HG02852 (cell line): ENCODE results near the gene STIM1.
"Not testable (repeated sequence)": the region's sequence is repeated elsewhere in the genome, so short reads cannot be mapped to it uniquely, and the experiment has no call there.

Experiments used
- ATAC-seq: cut with Tn5 transposase; IDR thresholded peaks from one replicate; pipeline ENCODE4 v1.9.1; 2021; ENCODE audit warnings: mild to moderate bottlenecking, moderate library complexity; ENCODE audit not compliant: unreplicated experiment

The STIM1 gene

DNA sequence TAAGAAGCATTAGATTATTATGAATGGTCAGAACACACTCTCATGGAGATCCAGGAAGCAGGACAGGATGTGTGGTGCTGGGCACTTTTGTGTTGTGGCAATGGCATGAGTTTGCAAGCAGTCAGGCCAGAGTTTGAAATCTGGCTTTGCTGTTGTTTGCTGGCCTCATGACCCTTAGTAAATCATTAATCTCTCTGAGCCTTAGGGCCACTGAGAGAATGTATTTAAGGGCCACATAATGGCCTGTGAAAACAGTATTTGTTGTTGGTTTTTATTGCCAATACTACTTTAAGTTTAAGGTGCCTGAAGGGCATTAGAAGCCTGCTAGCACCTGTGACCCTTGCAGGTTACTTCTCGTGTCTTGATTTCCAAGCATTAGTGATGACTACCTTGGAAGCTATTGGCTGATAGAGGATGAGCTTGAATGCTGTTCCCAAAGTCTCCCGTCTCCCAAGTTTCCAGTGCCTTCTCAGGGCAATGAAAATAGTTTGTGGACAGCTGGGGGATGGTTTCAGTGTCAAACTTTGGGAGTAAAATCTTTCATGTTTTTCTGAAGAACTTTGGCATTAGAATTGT is 24.6 kb downstream of the STIM1 start:
- peak; percentile 21 for ATAC-seq

DNA sequence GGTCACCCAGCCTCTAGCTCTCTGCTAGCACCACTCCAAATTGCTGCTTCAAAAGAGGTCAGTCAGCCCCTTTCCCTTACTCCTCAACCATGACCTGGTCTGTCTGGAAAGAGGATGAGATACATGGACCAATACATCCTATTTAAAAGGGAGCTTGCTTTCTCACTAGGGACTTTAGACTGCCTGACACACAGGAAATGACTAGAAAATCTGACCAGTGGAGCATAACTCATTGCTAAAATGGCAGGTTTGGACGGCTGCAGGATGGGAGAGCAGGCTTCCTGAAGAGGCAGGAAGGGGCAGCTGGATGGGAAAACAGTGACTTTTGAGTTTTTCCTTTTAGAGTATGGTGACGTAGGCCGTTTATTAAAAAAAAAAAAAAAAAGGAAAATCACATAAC is 25.3 kb downstream of the STIM1 start:
- ATAC-seq: peak; percentile 35

DNA sequence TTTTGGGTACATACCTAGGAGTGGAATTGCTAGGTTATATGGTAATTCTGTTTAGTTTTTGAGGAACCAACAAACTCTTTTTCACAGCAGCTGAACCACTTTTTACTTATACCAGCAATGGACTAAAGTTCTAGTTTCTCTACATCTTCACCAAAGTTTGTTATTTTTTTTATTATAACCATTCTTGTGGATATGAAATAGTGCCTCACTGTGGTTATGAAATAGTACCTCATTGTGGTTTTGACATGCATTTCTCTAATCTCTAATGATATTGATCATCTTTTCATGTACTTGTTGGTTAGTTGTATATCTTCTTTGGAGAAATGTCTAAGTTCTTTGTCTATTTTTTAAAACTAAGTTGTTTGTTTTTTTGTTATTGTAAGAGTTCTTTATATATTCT is 27.2 kb downstream of the STIM1 start:
- ATAC-seq: no peak

DNA sequence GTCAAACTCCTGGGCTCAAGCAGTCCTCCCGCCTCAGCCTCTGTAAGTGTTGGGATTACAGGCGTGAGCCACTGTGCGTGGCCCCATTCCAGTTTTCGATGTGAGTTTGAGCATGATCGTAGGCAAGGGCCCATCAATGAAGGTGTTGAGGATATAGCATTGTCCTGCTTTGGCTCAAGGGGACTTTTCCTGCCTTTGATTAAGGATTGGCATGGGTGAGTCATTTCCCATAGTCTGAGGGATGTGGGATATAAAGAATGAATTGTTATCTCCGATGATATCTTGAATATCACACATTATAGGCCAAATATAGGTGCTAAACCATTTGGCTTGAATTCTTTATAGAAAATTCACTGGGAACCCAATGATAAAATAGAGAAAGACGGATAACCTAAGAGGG is 30.4 kb downstream of the STIM1 start:
- no peak for ATAC-seq

DNA sequence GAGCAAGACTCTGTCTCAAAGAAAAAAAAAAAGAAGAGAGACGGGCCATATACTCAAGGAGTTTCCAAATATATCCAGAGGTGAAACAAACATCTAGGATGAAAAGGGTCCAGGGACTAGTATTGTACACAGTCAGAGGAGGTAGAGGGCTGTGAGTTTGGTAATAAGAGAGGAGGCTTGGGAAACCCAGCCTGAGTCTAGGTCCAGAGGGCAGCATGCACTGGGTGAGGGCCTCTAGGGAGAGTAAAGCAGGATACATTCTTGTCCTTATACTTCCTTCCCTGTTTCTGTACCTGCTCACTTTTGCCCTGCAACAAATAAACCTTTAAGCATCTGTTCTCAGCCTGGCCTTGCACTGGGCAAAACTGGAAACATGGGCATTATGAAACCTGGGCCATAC is 31.5 kb downstream of the STIM1 start:
- ATAC-seq: no peak

DNA sequence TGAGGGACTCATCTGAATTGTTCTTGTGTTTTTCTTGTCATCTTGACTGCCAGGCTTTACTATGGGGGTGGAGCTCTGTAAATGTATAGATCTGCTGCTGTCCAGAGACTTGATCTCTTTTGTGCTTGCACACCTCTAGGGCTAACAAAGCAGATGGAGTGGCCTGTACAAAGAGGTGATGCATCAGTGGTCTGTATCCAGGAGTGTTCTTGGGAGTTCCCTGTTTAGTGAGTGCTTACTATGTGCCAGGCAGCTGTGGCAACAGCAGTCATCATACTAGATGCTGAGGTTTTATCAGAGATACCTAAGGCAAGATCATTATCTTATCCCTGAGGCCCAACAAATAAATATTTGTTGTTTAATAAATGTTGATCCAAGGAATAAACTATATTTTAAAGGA is 33.4 kb downstream of the STIM1 start:
- no peak for ATAC-seq

DNA sequence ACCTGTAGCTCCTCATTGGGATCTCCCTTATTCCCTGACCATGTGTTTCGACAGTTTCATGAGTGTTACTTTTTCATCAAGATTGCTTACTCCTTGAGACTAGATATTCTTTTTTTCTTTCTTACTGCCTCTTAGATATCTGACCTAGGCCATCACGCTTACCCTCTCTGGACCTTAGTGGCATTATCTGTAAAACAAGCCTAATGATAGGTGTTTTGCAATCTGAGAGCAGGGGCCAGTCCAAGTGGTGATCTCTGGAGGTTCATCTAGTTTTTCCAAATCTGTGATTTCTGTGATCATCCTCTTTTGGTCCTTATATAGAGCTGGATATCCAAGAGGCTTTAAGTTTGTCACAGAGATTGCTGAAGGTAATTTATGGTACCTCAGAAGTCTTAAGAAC is 34.5 kb downstream of the STIM1 start:
- ATAC-seq: no peak

DNA sequence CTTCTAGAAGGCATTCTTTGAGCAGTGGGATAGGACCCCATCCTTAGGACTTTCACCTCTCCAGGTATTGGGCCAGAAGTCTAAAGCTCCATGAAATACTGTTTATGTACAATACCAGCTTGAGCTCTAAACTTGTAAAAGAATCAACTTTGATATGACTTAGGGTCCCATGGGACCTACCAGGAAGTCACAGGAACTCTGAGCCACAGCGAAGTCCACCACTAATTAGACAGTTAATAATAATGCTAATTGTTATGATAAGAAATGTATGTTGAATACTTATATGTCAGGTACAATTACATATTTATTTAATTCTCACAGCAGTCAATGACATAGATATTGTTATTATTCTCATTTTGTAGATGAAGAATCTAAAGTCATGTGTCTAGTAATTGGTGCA is 35.3 kb downstream of the STIM1 start:
- ATAC-seq: no peak

DNA sequence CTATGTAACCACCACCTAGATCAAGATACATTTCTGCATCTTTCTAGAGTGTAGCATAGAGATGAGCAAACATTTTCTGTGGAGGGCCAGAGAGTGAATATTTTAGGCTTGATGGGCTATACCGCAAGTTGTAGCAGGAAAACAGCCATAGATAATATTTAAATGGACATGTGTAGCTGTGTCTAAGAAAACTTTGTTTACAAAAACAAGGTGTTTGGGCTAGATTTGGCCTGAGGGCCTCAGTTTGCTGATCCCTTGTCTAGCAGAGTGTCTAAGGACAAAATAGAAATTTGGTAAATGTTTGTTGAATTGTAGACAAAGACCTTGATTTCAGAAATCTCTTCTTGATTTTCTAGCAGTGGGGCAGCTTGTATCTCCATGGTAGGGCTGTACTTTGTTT is 36.3 kb downstream of the STIM1 start:
- no peak for ATAC-seq

DNA sequence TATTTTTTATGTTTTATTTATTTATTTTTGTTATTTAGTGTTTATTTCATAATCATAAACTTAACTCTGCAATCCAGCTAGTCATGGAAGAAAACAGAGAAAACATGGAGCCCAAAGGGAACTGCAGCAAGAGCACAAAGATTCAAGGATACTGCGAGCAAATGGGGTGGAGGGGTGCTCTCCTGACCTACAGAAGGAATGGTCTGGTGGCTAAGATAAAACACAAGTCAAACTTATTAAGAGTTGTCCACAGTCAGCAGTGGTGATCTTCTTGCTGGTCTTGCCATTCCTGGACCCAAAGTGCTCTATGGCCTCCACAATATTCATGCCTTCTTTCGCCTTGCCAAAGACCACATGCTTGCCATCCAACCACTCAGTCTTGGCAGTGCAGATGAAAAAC is 36.7 kb downstream of the STIM1 start:
- ATAC-seq: no peak

DNA sequence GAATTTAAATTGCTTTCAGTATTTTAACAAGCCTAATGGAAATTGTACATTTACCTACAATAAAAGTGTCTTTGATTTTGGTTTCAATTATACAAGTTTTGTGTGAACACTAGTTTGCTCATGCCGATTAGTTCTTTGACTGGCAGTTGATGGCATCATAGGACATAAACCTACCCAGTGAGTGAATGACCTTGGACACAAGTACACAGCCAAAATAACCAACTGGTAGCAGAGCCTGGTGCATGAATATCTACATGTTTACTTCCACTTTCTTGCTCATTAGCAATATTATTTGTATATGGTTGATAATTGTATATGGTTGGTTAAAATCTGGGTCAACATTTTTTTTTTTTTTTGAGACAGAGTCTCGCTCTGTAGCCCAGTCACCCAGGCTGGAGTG is 37.8 kb downstream of the STIM1 start:
- no peak for ATAC-seq

DNA sequence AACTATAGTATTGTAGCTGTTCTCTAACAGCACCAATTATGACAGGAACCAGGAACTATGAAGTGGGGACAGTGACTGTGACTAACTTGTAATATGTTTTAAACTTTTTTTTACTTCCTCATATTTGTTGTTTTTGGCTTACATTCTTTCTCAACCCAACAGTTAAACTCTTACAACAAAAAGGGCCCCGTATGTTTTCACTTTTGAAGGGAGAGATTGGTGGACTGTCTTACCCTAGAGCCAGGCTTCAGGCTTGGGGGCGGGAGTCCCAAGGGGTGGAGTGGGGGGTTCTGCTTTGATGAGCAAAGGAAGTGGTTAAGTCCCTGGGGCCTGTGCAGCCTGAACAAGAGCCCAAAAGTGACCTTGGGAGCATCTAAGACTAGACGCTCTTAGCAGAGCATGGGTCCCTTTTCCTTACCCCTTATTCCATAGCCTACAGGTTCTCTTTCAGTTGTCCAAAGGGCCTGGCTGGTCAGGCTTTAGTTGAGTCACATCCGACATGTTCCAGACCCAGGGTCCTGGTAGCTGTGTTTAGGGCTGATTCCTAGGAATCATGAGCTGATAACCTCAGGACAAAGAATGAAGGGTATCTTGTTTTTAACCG is 38.8 kb downstream of the STIM1 start:
- peak; percentile 99 for ATAC-seq

DNA sequence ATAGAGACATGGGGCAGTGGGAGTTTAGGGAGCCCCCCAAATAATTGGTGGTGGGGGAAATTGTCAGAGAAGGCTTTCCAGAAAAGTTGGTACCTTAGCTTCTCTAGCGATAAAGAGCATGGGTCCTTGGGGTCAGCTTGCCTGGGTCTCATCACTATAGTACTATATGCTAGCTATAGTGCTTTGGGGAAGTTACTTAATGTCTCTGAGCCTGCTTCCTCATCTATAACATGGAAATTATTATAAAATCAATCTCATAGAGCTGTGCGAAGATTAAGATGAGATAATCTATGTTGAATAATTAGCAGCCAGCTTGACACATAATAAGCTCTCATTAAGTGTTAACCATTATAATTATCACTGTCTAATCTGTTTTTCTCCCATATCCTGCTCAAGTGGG is 41.2 kb downstream of the STIM1 start:
- no peak for ATAC-seq

DNA sequence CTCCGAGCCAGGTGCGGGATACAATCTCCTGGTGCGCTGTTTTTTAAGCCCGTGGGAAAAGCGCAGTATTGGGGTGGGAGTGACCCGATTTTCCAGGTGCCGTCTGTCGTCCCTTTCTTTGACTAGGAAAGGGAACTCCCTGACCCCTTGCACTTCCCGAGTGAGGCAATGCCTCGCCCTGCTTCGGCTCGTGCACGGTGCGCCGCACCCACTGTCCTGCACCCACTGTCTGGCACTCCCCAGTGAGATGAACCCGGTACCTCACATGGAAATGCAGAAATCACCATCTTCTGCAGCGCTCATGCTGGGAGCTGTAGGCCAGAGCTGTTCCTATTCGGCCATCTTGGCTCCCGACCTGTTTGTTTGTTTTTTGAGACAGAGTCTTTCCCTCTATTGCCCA is 44.8 kb downstream of the STIM1 start:
- ATAC-seq: not testable (repeated sequence)

DNA sequence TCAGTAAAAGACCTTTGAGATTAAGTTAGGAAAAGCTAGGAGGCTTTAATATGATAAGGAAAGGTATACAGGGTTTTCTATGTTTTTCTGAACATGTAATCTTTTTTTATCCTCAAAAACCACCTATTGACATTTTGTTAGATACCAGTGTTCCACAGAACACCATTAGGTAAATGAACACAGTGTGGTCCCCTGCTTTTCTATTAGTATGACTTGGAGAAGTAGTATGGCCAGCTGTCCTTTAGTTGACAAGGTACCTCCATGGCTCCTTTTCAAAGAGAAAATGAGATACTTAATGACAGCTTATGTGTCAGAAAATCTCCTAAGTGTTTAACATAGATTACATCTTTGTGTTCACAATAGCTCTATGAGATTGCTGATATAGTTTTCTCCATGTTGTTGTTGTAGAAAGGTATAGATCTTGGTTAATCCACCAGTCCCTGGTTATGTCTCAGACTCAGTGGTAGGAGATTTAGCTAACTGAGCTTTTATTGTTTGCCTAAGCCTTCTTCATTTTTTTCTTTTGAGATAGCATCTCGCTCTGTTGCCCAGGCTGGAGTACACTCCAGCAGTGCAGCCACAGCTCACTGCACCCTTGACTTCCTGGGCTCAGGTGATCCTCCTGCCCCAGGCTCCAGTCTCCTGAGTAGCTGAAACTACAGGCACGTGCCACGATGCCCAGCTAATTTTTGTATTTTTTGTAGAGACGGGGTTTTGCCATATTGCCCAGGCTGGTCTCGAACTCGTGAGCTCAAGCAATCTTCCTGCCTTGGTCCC is 46.0 kb downstream of the STIM1 start:
- no peak for ATAC-seq

DNA sequence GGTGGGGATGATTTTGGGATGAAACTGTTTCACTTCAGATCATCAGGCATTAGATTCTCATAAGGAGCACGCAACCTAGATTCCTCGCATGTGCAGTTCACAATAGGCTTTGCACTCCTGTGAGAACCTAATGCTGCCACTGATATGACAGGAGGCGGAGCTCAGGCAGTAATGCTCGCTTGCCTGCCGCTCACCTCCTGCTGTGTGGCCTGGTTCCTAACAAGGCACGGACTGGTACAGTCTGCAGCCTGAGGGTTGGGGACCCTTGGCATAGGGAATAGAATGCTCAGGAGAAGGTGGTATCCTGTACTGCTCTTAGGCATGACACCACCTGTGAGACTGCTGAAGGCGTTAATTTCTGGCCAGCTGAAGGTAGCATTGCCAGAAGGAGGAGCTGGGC is 47.0 kb downstream of the STIM1 start:
- no peak for ATAC-seq

DNA sequence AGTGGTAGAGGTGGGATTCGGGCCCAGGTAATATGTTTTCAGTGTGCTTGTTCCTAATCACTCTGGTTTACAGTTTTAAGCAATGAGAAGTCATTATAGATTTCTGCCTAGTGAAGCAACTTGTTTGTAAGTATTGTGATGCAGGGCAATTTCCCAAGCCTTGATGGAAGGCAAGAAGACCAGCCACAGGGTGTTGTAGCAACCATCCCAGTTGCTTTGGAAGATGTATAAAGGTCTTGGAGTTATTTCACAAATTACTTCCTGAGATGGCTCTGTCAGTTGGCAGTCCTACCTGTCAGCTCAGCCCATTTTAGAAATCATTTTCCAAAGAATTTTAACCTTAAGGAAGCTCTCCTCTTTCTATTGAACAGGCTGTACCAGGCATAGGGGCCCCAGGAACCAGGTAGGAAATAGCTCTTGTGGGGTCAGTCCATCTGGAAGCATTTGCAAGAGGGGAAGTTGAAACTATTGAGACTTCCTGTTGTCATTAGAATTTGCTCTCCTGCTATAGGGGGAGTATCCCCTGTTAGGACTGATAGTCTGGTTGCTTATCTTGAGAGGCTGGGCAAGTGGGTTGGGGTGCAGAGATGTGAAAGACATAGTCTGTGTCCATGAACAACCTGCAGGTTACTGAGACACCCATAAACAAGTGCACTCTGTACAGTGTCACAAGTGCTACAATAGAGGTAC is 47.9 kb downstream of the STIM1 start:
- ATAC-seq: no peak

DNA sequence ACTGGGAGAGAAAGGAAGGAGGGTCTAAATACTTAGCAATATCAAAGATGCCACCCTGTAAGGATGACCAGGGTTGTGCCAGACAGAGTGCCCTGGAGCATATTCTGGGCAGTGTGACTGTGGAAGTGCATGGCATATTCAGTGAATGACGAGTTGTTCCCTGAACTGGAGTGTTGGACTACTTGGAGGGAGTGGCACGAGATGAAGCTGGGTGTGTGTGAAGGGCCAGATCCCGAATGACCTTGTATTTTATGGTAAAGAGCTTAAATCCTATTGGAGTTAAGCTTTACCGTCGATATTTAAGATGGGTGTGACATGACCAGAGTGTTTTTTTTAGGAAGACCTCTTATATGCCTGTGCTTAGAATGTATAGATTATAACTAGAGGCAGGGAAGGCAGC is 48.8 kb downstream of the STIM1 start:
- no peak for ATAC-seq

DNA sequence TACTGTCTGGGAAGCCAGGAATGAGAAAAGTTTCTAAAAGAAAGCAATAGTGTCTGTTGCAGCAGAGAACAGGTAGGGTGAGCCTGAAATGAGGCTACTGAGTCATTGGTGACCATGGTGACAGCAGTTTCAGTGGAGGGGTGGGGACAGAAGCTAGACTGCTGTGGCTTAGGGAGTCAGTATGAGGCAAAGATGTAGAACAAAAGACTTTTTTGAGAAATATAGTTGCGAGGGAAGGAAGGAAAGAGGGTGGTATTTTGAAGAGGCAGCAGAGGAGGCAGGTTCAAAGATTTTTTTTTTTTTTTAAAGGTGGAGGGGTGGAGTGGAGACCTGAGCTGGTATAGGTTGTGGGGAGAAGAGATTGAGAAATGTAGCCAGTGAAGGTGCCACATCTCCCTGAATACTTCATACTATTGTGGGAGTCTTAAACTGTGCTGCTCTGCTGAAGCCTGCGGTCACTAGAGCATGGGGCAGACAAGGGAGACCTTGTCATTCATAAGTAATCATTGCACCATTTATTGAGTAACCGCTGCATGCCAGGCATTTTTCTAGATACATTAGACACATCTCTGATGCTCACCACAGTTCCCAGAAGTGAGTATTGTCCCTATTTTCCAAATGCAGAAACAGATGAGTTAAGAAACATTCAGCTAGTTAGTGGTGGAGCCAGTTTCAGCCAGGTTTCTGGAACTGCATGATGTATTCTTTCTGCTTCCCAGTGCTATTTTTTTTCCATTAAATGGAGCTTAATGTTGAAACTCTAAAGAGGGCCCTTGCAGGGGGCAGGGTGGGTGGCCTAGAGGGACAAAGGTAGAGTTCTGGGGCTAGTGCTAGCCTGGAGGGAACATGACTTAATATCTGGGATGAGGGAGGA is 49.9 kb downstream of the STIM1 start:
- peak; percentile 82 for ATAC-seq

DNA sequence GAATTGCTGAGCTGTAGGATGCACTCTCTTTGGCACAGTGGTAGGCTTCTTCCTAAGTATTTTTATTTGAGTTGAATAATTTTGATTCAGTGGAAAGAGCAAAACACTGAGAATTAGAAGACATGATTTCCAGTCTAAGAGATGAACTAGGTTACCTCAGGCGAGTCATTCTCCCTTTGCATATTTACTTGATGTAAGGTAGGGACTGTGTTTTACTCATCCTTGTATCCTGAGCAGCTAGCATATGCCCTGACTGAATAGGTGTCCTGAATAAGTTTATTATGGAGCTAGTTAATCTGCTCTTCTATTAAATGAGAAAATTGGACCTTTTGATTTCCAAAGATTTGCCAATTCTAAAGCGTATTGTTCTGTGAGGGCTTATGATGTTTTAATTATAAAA is 50.7 kb downstream of the STIM1 start:
- ATAC-seq: no peak

DNA sequence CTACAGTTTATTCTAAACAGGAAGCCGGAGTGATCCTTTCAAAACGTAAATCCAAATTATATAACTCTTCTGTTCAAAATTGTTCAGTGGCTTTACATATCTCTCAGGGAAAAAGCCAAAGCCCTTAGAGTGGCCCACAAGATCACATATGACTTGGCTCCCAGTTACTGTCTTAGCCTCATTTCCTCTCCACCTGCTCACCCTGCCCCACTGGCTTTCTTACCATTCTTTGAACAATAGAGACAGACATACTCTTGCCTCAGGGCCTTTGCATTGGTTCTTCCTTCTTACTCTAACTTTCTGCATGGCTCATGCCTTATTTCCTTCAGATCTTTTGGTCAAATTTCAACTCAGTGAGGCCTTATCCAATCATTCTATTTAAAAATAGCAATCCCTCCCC is 52.1 kb downstream of the STIM1 start:
- no peak for ATAC-seq
